ENCODE measurements around the gene ARL14EPL.

DNA sequence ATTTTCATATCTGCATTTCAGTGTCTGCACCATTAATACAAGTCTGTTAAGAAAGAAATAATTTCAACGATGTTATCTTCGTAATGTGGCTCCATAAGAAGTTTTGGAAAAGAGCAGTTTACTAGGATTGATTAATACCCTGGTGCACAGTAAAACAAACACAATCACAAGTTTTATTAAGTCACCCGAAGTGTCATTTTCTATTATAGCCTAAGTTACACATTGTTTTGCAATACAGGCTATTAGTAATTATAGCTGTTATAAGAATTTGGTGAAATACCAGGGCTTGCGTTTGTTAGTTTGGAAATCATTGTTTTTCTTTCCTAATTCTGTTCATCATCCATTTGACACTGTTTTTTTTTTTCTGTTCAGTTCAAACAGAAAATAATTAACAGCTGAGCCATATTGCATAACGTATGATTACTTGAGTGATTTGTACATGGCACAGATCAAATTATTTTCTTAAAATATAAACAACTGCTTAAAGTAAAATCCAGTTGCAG lies 39.4 kb upstream of the ARL14EPL start:
- TF ChIP-seq, protein P1, sequence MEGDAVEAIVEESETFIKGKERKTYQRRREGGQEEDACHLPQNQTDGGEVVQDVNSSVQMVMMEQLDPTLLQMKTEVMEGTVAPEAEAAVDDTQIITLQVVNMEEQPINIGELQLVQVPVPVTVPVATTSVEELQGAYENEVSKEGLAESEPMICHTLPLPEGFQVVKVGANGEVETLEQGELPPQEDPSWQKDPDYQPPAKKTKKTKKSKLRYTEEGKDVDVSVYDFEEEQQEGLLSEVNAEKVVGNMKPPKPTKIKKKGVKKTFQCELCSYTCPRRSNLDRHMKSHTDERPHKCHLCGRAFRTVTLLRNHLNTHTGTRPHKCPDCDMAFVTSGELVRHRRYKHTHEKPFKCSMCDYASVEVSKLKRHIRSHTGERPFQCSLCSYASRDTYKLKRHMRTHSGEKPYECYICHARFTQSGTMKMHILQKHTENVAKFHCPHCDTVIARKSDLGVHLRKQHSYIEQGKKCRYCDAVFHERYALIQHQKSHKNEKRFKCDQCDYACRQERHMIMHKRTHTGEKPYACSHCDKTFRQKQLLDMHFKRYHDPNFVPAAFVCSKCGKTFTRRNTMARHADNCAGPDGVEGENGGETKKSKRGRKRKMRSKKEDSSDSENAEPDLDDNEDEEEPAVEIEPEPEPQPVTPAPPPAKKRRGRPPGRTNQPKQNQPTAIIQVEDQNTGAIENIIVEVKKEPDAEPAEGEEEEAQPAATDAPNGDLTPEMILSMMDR (IDR thresholded peaks at IDR 0.05; ENCODE audit: low read depth, low read length): no peak
- TF ChIP-seq EZH2phosphoT487 (IDR thresholded peaks at IDR 0.05; ENCODE audit: low read depth): no peak
